Nephron progenitor cell (in vitro differentiated cells): ENCODE data around the gene FAT2.

ENCODE experiments used
- DNase-seq: peaks from one replicate; pipeline ENCODE4 v3.0.0; 2021
- H3K27ac Mint-ChIP-seq: 2 replicates; pipeline ENCODE4 v1.8.0; 2021; ENCODE audit warnings: mild to moderate bottlenecking, moderate library complexity, mixed read lengths
- H3K27me3 Mint-ChIP-seq: 2 replicates; pipeline ENCODE4 v1.8.0; 2021; ENCODE audit warnings: mild to moderate bottlenecking, low read depth, mixed read lengths; ENCODE audit not compliant: poor library complexity
- H3K36me3 Mint-ChIP-seq: 2 replicates; pipeline ENCODE4 v1.8.0; 2021; ENCODE audit warnings: low read depth, mixed read lengths
- H3K4me1 Mint-ChIP-seq: 2 replicates; pipeline ENCODE4 v1.8.0; 2021; ENCODE audit warnings: mixed read lengths
- H3K4me3 Mint-ChIP-seq: 2 replicates; pipeline ENCODE4 v1.8.0; 2021; ENCODE audit warnings: mild to moderate bottlenecking, moderate library complexity, mixed read lengths
- H3K9me3 Mint-ChIP-seq: 2 replicates; pipeline ENCODE4 v1.8.0; 2021; ENCODE audit warnings: mild to moderate bottlenecking, moderate library complexity, mixed read lengths
- CTCF ChIP-seq: fragments of 200-600 bp; sonication (generic); IDR thresholded peaks from 2 replicates; pipeline ENCODE4 v1.5.0; 2021; ENCODE audit warnings: antibody characterized with exemption

FAT2 gene

GRCh38 chr5:151598549-151598948 lies 7.4 kb upstream of the FAT2 start:
- H3K27me3 Mint-ChIP-seq = peaks cover 16% of the 10 kb centered on the region
- H3K4me3 Mint-ChIP-seq = no peak overlapping the region
- peaks cover 35% of the 10 kb centered on the region for H3K4me1 Mint-ChIP-seq
- TF ChIP-seq CTCF = no peak
- DNase-seq = no peak
- no peak overlapping the region for H3K27ac Mint-ChIP-seq
- H3K36me3 Mint-ChIP-seq = no peaks in the 10 kb centered on the region
- no peaks in the 10 kb centered on the region for H3K9me3 Mint-ChIP-seq

GRCh38 chr5:151597749-151598148 lies 6.6 kb upstream of the FAT2 start:
- peaks cover 16% of the 10 kb centered on the region for H3K27me3 Mint-ChIP-seq
- peaks cover 43% of the 10 kb centered on the region for H3K4me1 Mint-ChIP-seq
- no peak overlapping the region for H3K27ac Mint-ChIP-seq

GRCh38 chr5:151596828-151597539 lies 5.9 kb upstream of the FAT2 start:
- DNase-seq = peak; percentile 60

More at GRCh38 chr5:151597749-151598148, 6.6 kb upstream of the FAT2 start:
- TF ChIP-seq CTCF = no peak
- Mint-ChIP-seq H3K36me3 (no peaks in the 10 kb centered on the region), H3K4me3 (no peak overlapping the region), H3K9me3 (no peaks in the 10 kb centered on the region)
- DNase-seq = no peak

GRCh38 chr5:151595411-151595826 lies 4.3 kb upstream of the FAT2 start:
- no peaks in the 10 kb centered on the region for H3K36me3 Mint-ChIP-seq
- no peak for TF ChIP-seq CTCF
- no peak overlapping the region for H3K4me3 Mint-ChIP-seq
- H3K4me1 Mint-ChIP-seq = peaks cover 59% of the 10 kb centered on the region
- no peaks in the 10 kb centered on the region for H3K9me3 Mint-ChIP-seq
- DNase-seq = no peak
- peaks cover 17% of the 10 kb centered on the region for H3K27me3 Mint-ChIP-seq
- H3K27ac Mint-ChIP-seq = no peak overlapping the region

More at GRCh38 chr5:151596828-151597539, 5.9 kb upstream of the FAT2 start:
- Mint-ChIP-seq H3K27me3 (peaks cover 14% of the 10 kb centered on the region), H3K4me1 (peaks cover 48% of the 10 kb centered on the region), H3K4me3 (no peak overlapping the region), H3K9me3 (no peaks in the 10 kb centered on the region), H3K27ac (no peak overlapping the region), H3K36me3 (no peaks in the 10 kb centered on the region)
- TF ChIP-seq CTCF = no peak

- H3K27ac Mint-ChIP-seq = no peak overlapping the region
Observed at GRCh38 chr5:151592855-151593408, 1.8 kb upstream of the FAT2 start.

More at GRCh38 chr5:151592855-151593408, 1.8 kb upstream of the FAT2 start:
- TF ChIP-seq CTCF = no peak
- H3K4me3 Mint-ChIP-seq = no peak overlapping the region
- no peaks in the 10 kb centered on the region for H3K9me3 Mint-ChIP-seq
- DNase-seq = peak; percentile 38
- no peaks in the 10 kb centered on the region for H3K36me3 Mint-ChIP-seq
- H3K4me1 Mint-ChIP-seq = peaks cover 55% of the 10 kb centered on the region
- peaks cover 13% of the 10 kb centered on the region for H3K27me3 Mint-ChIP-seq
